ENCODE results near the gene ZSWIM6. TPM values are rescaled to one million over a fixed set of nuclear protein-coding genes. Genes with fewer than 3 reads are reported as not detected.
A peak's percentile ranks its signal among the peaks of the same experiment; 100 is the strongest.

Gene ZSWIM6
- total and polyA plus RNA-seq, 4 donors, result 5.9 to 21.6 (median 13.3) TPM

GRCh38 chr5:61309115-61309514 lies 22.9 kb upstream of the ZSWIM6 start:
- Histone ChIP-seq H3K27me3 (ENCODE audit: control insufficient read depth in 3 of 3, insufficient read depth in 3 of 3, low read length in 2 of 3) (no peaks in the 10 kb centered on the region), H3K9ac (ENCODE audit: insufficient read depth in 1 of 2, low read length in 2 of 2) (no peak overlapping the region), H3K4me3 (no peak overlapping the region), H3K27ac (ENCODE audit: low read depth in 1 of 2, low read length in 1 of 2) (no peak overlapping the region), H3K9me3 (ENCODE audit: control insufficient read depth in 4 of 4, insufficient read depth in 3 of 4, low read length in 3 of 4) (no peaks in the 10 kb centered on the region), H3K36me3 (ENCODE audit: control insufficient read depth in 4 of 4, insufficient read depth in 4 of 4, low read length in 4 of 4) (no peaks in the 10 kb centered on the region), H3K4me1 (ENCODE audit: control insufficient read depth in 5 of 5, insufficient read depth in 5 of 5, low read length in 5 of 5) (peaks cover 0 to 18% (median 5%) of the 10 kb centered on the region in 5 donors)
- ATAC-seq (ENCODE audit: insufficient read depth, low FRiP score) (no peak), DNase-seq (no peak)
- WGBS, 2 donors, result 86 to 90% methylated on average over 5 of the region's 5 CpGs
- no peak for TF ChIP-seq CTCF (IDR thresholded peaks at IDR 0.05; ENCODE audit: control extremely low read depth, extremely low read depth)

GRCh38 chr5:61311056-61311610 lies 20.9 kb upstream of the ZSWIM6 start:
- WGBS, 2 donors, result 65 to 77% methylated on average over 5 of the region's 5 CpGs
- Histone ChIP-seq H3K36me3 (ENCODE audit: control insufficient read depth in 4 of 4, insufficient read depth in 4 of 4, low read length in 4 of 4) (no peaks in the 10 kb centered on the region), H3K9ac (ENCODE audit: insufficient read depth in 1 of 2, low read length in 2 of 2) (no peak overlapping the region), H3K27me3 (ENCODE audit: control insufficient read depth in 3 of 3, insufficient read depth in 3 of 3, low read length in 2 of 3) (no peaks in the 10 kb centered on the region), H3K9me3 (ENCODE audit: control insufficient read depth in 4 of 4, insufficient read depth in 3 of 4, low read length in 3 of 4) (no peaks in the 10 kb centered on the region), H3K4me3 (no peak overlapping the region), H3K4me1 (ENCODE audit: control insufficient read depth in 5 of 5, insufficient read depth in 5 of 5, low read length in 5 of 5) (peaks cover 0 to 13% (median 1%) of the 10 kb centered on the region in 5 donors), H3K27ac (ENCODE audit: low read depth in 1 of 2, low read length in 1 of 2) (no peak overlapping the region)
- DNase-seq, result no peak
- TF ChIP-seq CTCF (IDR thresholded peaks at IDR 0.05; ENCODE audit: control extremely low read depth, extremely low read depth), result no peak
- no peak for ATAC-seq (ENCODE audit: insufficient read depth, low FRiP score)

- DNase-seq (no peak), ATAC-seq (ENCODE audit: insufficient read depth, low FRiP score) (peak; percentile 47)
- H3K9ac ChIP-seq (ENCODE audit: insufficient read depth in 1 of 2, low read length in 2 of 2), result no peak overlapping the region
- H3K4me3 ChIP-seq, result no peak overlapping the region
- peaks cover 0 to 8% (median 1%) of the 10 kb centered on the region in 5 donors for H3K4me1 ChIP-seq (ENCODE audit: control insufficient read depth in 5 of 5, insufficient read depth in 5 of 5, low read length in 5 of 5)
- H3K27ac ChIP-seq (ENCODE audit: low read depth in 1 of 2, low read length in 1 of 2), result no peak overlapping the region
- H3K36me3 ChIP-seq (ENCODE audit: control insufficient read depth in 4 of 4, insufficient read depth in 4 of 4, low read length in 4 of 4), result no peaks in the 10 kb centered on the region
- no peaks in the 10 kb centered on the region for H3K9me3 ChIP-seq (ENCODE audit: control insufficient read depth in 4 of 4, insufficient read depth in 3 of 4, low read length in 3 of 4)
- no peaks in the 10 kb centered on the region for H3K27me3 ChIP-seq (ENCODE audit: control insufficient read depth in 3 of 3, insufficient read depth in 3 of 3, low read length in 2 of 3)
- whole genome bisulfite sequencing, 2 donors, result 66 to 85% methylated on average over 8 of the region's 8 CpGs
- no peak for TF ChIP-seq CTCF (IDR thresholded peaks at IDR 0.05; ENCODE audit: control extremely low read depth, extremely low read depth)
Measured at GRCh38 chr5:61311836-61312808, 19.9 kb upstream of the ZSWIM6 start.

All from lung (tissue), 12 donors.